GM23248 (cell line): ENCODE data around the gene JARID2. TPM values are rescaled to one million over a fixed set of nuclear protein-coding genes. Genes with fewer than 3 reads are reported as not detected.

ENCODE experiments used
- DNase-seq: peaks from one replicate; pipeline ENCODE4 v3.0.0-alpha.2; 2015
- H2AFZ ChIP-seq: fragments of 200-600 bp; sonication (generic); 2 replicates; pipeline ENCODE4 v1.6.1; 2016; ENCODE audit warnings: antibody characterized with exemption
- H3F3A ChIP-seq: fragments of 200-600 bp; sonication (generic); 2 replicates; pipeline ENCODE4 v1.6.1; 2016; ENCODE audit warnings: mild to moderate bottlenecking, antibody characterized with exemption, mixed run types; ENCODE audit not compliant: insufficient read depth
- H3K27ac ChIP-seq: fragments of 200-600 bp; sonication (generic); 2 replicates; pipeline ENCODE4 v1.5.1; 2016; ENCODE audit warnings: mild to moderate bottlenecking
- H3K27me3 ChIP-seq: fragments of 200-600 bp; sonication (generic); replicated peaks from 2 replicates; pipeline ENCODE4 v1.6.1; 2016; ENCODE audit warnings: mild to moderate bottlenecking; ENCODE audit not compliant: insufficient read depth
- H3K36me3 ChIP-seq: fragments of 200-600 bp; sonication (generic); 2 replicates; pipeline ENCODE4 v1.6.1; 2016; ENCODE audit warnings: low read depth, mild to moderate bottlenecking
- H3K4me1 ChIP-seq: fragments of 200-600 bp; sonication (generic); 2 replicates; pipeline ENCODE4 v1.6.1; 2016; ENCODE audit warnings: mild to moderate bottlenecking; ENCODE audit not compliant: insufficient read depth
- H3K4me2 ChIP-seq: fragments of 200-600 bp; sonication (generic); one replicate; pipeline ENCODE4 v1.6.1; 2016; ENCODE audit warnings: mild to moderate bottlenecking; ENCODE audit not compliant: unreplicated experiment
- H3K4me3 ChIP-seq: fragments of 200-600 bp; sonication (generic); 2 replicates; pipeline ENCODE4 v1.5.1; 2016; ENCODE audit warnings: mild to moderate bottlenecking
- H3K79me2 ChIP-seq: fragments of 200-600 bp; sonication (generic); 2 replicates; pipeline ENCODE4 v1.6.1; 2016; ENCODE audit warnings: mild to moderate bottlenecking; ENCODE audit not compliant: insufficient read depth
- H3K9ac ChIP-seq: fragments of 200-600 bp; sonication (generic); 2 replicates; pipeline ENCODE4 v1.6.1; 2016; ENCODE audit warnings: mild to moderate bottlenecking
- H3K9me2 ChIP-seq: fragments of 200-600 bp; sonication (generic); 2 replicates; pipeline ENCODE4 v1.6.1; 2016; ENCODE audit warnings: mixed run types, mild to moderate bottlenecking, moderate library complexity; ENCODE audit not compliant: insufficient read depth
- H3K9me3 ChIP-seq: fragments of 200-600 bp; sonication (generic); one replicate; pipeline ENCODE4 v1.6.1; 2017; ENCODE audit warnings: low read depth
- H4K20me1 ChIP-seq: fragments of 200-600 bp; sonication (generic); 2 replicates; pipeline ENCODE4 v1.6.0; 2016; ENCODE audit not compliant: insufficient read depth
- EZH2 ChIP-seq: fragments of 200-600 bp; sonication (generic); IDR thresholded peaks from 2 replicates; pipeline ENCODE4 v1.6.1; 2018; ENCODE audit warnings: antibody characterized with exemption, mild to moderate bottlenecking; ENCODE audit not compliant: insufficient read depth, poor library complexity, severe bottlenecking
- EZH2phosphoT487 ChIP-seq: fragments of 200-600 bp; sonication (generic); IDR thresholded peaks from 2 replicates; pipeline ENCODE4 v1.6.1; 2018; ENCODE audit warnings: antibody characterized with exemption, moderate library complexity, mild to moderate bottlenecking, low read depth; ENCODE audit not compliant: insufficient read depth
- WGBS, 2 experiments: methylation state at CpG; one replicate each; pipeline ENCODE4 v1.1.6; 2015 to 2017; ENCODE audit warnings: low lambda C conversion rate in 2 of 2, low coverage in 1 of 2; ENCODE audit errors: missing lambda C conversion rate in 2 of 2; 5-methylcytosine and 5-hydroxymethylcytosine counted together
- in situ Hi-C: fragments of 300-500 bp; cut with MboI; formaldehyde crosslinking; loops from 2 replicates; pipeline ENCODE4 v1.15.0; 2020
- polyA plus RNA-seq: library from polyadenylated mRNA; unstranded; fragments of >200 nt; fragmentation: Nextera tagmentation; extraction: Ambion mirVana; gene quantifications from 2 replicates; pipeline ENCODE4 v1.2.1, GENCODE V29; 2016
- total RNA-seq: library from RNA; depleted of rRNA; stranded (reverse); fragments of >200 nt; shearing (Covaris generic); gene quantifications from 2 replicates; pipeline ENCODE4 v1.2.3, GENCODE V29; 2014

The JARID2 gene
- total and polyA plus RNA-seq, 2 experiments from 2014 or later, result 3.9 to 9.3 TPM

GRCh38 chr6:15338476-15338875 lies 92.6 kb downstream of the JARID2 start:
- H3K9me2 ChIP-seq, result no peaks in the 10 kb centered on the region
- no peaks in the 10 kb centered on the region for H3K27me3 ChIP-seq
- peaks cover 8% of the 10 kb centered on the region for H3K4me1 ChIP-seq
- in situ Hi-C loops, result no loop called here
- DNase-seq, result no peak
- WGBS, 2 experiments, result 100% methylated on average over 1 of the region's 1 CpG
- no peaks in the 10 kb centered on the region for H3K9me3 ChIP-seq
- TF ChIP-seq EZH2 (no peak), EZH2phosphoT487 (no peak)
- no peak overlapping the region for H3K4me2 ChIP-seq
- H3K79me2 ChIP-seq, result peaks cover 99% of the 10 kb centered on the region
- H3K4me3 ChIP-seq, result no peak overlapping the region
- no peak overlapping the region for H2AFZ ChIP-seq
- peaks cover 4% of the 10 kb centered on the region; the same call in 1 of the 2 replicates for H4K20me1 ChIP-seq
- H3F3A ChIP-seq, result no peaks in the 10 kb centered on the region
- H3K36me3 ChIP-seq, result no peaks in the 10 kb centered on the region
- H3K9ac ChIP-seq, result no peak overlapping the region
- no peak overlapping the region for H3K27ac ChIP-seq

GRCh38 chr6:15339081-15339480 lies 93.2 kb downstream of the JARID2 start:
- Histone ChIP-seq H3K9me3 (no peaks in the 10 kb centered on the region), H3K4me1 (peaks cover 8% of the 10 kb centered on the region), H2AFZ (no peak overlapping the region), H3K4me2 (no peak overlapping the region), H3K27ac (no peak overlapping the region), H3K36me3 (no peaks in the 10 kb centered on the region), H3K27me3 (no peaks in the 10 kb centered on the region), H3K79me2 (peaks cover 99% of the 10 kb centered on the region), H4K20me1 (peaks cover 4% of the 10 kb centered on the region; the same call in 1 of the 2 replicates), H3K9me2 (no peaks in the 10 kb centered on the region), H3K9ac (no peak overlapping the region), H3K4me3 (no peak overlapping the region), H3F3A (no peaks in the 10 kb centered on the region)
- in situ Hi-C loops, result no loop called here
- 99 to 100% methylated on average over 4 of the region's 4 CpGs for WGBS, 2 experiments
- no peak for TF ChIP-seq EZH2
- DNase-seq, result no peak

- Histone ChIP-seq H3K9ac (no peak overlapping the region), H4K20me1 (peaks cover 4% of the 10 kb centered on the region; the same call in 1 of the 2 replicates), H3K4me1 (peaks cover 8% of the 10 kb centered on the region), H3K9me3 (no peaks in the 10 kb centered on the region), H2AFZ (no peak overlapping the region), H3K27ac (no peak overlapping the region), H3K4me2 (no peak overlapping the region), H3K36me3 (no peaks in the 10 kb centered on the region), H3K4me3 (no peak overlapping the region), H3K27me3 (no peaks in the 10 kb centered on the region), H3F3A (no peaks in the 10 kb centered on the region), H3K79me2 (peaks cover 99% of the 10 kb centered on the region), H3K9me2 (no peaks in the 10 kb centered on the region)
- WGBS, 2 experiments, result 95 to 100% methylated on average over 3 of the region's 3 CpGs
- no peak for DNase-seq
- in situ Hi-C loops, result no loop called here
- no peak for TF ChIP-seq EZH2phosphoT487
These were observed 94.3 kb downstream of the JARID2 start for GRCh38 chr6:15340105-15340601.

GRCh38 chr6:15340775-15341174 lies 94.9 kb downstream of the JARID2 start:
- Histone ChIP-seq H3K9me2 (no peaks in the 10 kb centered on the region), H3K4me1 (peaks cover 8% of the 10 kb centered on the region), H3K4me3 (no peak overlapping the region), H4K20me1 (peaks cover 4% of the 10 kb centered on the region; the same call in 1 of the 2 replicates), H3K4me2 (no peak overlapping the region), H3K79me2 (peaks cover 99% of the 10 kb centered on the region), H3K9ac (no peak overlapping the region), H3K27me3 (no peaks in the 10 kb centered on the region), H3F3A (no peaks in the 10 kb centered on the region), H2AFZ (no peak overlapping the region), H3K36me3 (no peaks in the 10 kb centered on the region), H3K9me3 (no peaks in the 10 kb centered on the region), H3K27ac (no peak overlapping the region)
- WGBS, 2 experiments, result 96 to 98% methylated on average over 4 of the region's 4 CpGs
- TF ChIP-seq EZH2phosphoT487 (no peak), EZH2 (no peak)
- no peak for DNase-seq
- in situ Hi-C loops, result no loop called here
